ENCODE results near the gene CSNK2A1.

Gene CSNK2A1

GRCh38 chr20:507761-508332, 35.7 kb downstream of the CSNK2A1 start:
- no peak for DNase-seq (ENCODE audit: low read depth)
- no peak overlapping the region for H3K4me3 ChIP-seq (ENCODE audit: low read depth, low read length)
- no peak for TF ChIP-seq CTCF (IDR thresholded peaks at IDR 0.05; ENCODE audit: insufficient read depth, low read depth, low read length, missing control alignments)

GRCh38 chr20:507006-507758, 36.4 kb downstream of the CSNK2A1 start:
- DNase-seq (ENCODE audit: low read depth): no peak
- TF ChIP-seq CTCF (IDR thresholded peaks at IDR 0.05; ENCODE audit: insufficient read depth, low read depth, low read length, missing control alignments): no peak
- H3K4me3 ChIP-seq (ENCODE audit: low read depth, low read length): no peak overlapping the region

GRCh38 chr20:504632-505075, 38.9 kb downstream of the CSNK2A1 start:
- no peak overlapping the region for H3K4me3 ChIP-seq (ENCODE audit: low read depth, low read length)
- TF ChIP-seq CTCF (IDR thresholded peaks at IDR 0.05; ENCODE audit: insufficient read depth, low read depth, low read length, missing control alignments): no peak
- DNase-seq (ENCODE audit: low read depth): no peak

GRCh38 chr20:503048-503737, 40.4 kb downstream of the CSNK2A1 start:
- no peak for TF ChIP-seq CTCF (IDR thresholded peaks at IDR 0.05; ENCODE audit: insufficient read depth, low read depth, low read length, missing control alignments)
- no peak overlapping the region for H3K4me3 ChIP-seq (ENCODE audit: low read depth, low read length)
- no peak for DNase-seq (ENCODE audit: low read depth)

GRCh38 chr20:497979-498378, 45.6 kb downstream of the CSNK2A1 start:
- TF ChIP-seq CTCF (IDR thresholded peaks at IDR 0.05; ENCODE audit: insufficient read depth, low read depth, low read length, missing control alignments): no peak
- H3K4me3 ChIP-seq (ENCODE audit: low read depth, low read length): no peak overlapping the region
- no peak for DNase-seq (ENCODE audit: low read depth)

GRCh38 chr20:496126-496696, 47.4 kb downstream of the CSNK2A1 start:
- DNase-seq (ENCODE audit: low read depth): no peak
- no peak for TF ChIP-seq CTCF (IDR thresholded peaks at IDR 0.05; ENCODE audit: insufficient read depth, low read depth, low read length, missing control alignments)
- H3K4me3 ChIP-seq (ENCODE audit: low read depth, low read length): no peak overlapping the region
